Panc1 (cell line): ENCODE results near the gene FBXO42. TPM values are rescaled to one million over a fixed set of nuclear protein-coding genes. Genes with fewer than 3 reads are reported as not detected.
"Not testable (repeated sequence)": the region's sequence is repeated elsewhere in the genome, so short reads cannot be mapped to it uniquely, and the experiment has no call there.

Experiments
- ATAC-seq: fragments of 200-7000 bp; cut with Tn5 transposase; 2 replicates; pipeline ENCODE4 v1.9.1; 2020; ENCODE audit warnings: mild to moderate bottlenecking, moderate library complexity
- BruUV-seq: library from RNA; stranded (reverse); fragments of 400-500 nt; replicated peaks from 2 replicates; lab custom pipeline; 2021; lab: Mats Ljungman, UMichigan
- CTCF ChIA-PET: fragments of 300-600 bp; sonication (Branson Sonifier 250); formaldehyde crosslinking; loops from one replicate; lab custom pipeline; 2022; ENCODE audit warnings: antibody characterized with exemption; lab: Charles Lee
- POLR2A ChIA-PET: fragments of 300-600 bp; sonication (Branson Sonifier 250); formaldehyde crosslinking; loops from one replicate; lab custom pipeline; 2022; ENCODE audit warnings: antibody characterized with exemption; lab: Charles Lee
- DNase-seq: peaks from one replicate; pipeline ENCODE4 v3.0.0-alpha.2; 2010; ENCODE audit warnings: low read depth, low spot score
- H3K27ac ChIP-seq: 2 replicates; pipeline ENCODE4 v1.5.1; 2011; ENCODE audit warnings: mild to moderate bottlenecking, low read length, inconsistent platforms
- H3K27me3 ChIP-seq: fragments of 200-500 bp; sonication (Bioruptor generic); 2 replicates; pipeline ENCODE4 v1.6.0; 2014; ENCODE audit warnings: low read length, inconsistent platforms; ENCODE audit not compliant: control insufficient read depth, insufficient read depth
- H3K36me3 ChIP-seq: fragments of 200-500 bp; sonication (Bioruptor generic); 2 replicates; pipeline ENCODE4 v1.5.1; 2014; ENCODE audit warnings: inconsistent platforms, mild to moderate bottlenecking, low read length, moderate library complexity; ENCODE audit not compliant: control insufficient read depth, insufficient read depth
- H3K4me1 ChIP-seq: 2 replicates; pipeline ENCODE4 v1.5.1; 2011; ENCODE audit warnings: inconsistent platforms, mild to moderate bottlenecking, low read length, moderate library complexity; ENCODE audit not compliant: control insufficient read depth, insufficient read depth
- H3K4me3 ChIP-seq, 2 experiments: 2 replicates each; pipeline ENCODE4 v1.5.1; 2011 to 2012; ENCODE audit warnings: low read depth in 2 of 2, low read length in 2 of 2, mild to moderate bottlenecking in 2 of 2, inconsistent platforms in 1 of 2, moderate library complexity in 1 of 2
- H3K9me3 ChIP-seq: fragments of 200-500 bp; sonication (Bioruptor generic); 2 replicates; pipeline ENCODE4 v1.5.1; 2014; ENCODE audit warnings: low read depth, mild to moderate bottlenecking, inconsistent platforms, low read length, moderate library complexity; ENCODE audit not compliant: control insufficient read depth, insufficient read depth
- CTCF ChIP-seq: fragments of 450-650 bp; IDR thresholded peaks from 2 replicates; pipeline ENCODE4 v1.5.1; 2017; ENCODE audit warnings: mild to moderate bottlenecking
- POLR2AphosphoS5 ChIP-seq: IDR thresholded peaks from 2 replicates; pipeline ENCODE4 v1.6.1; 2012; ENCODE audit warnings: mild to moderate bottlenecking, low read depth, low read length, moderate library complexity
- REST ChIP-seq, 2 experiments: IDR thresholded peaks; 2 replicates each; pipeline ENCODE4 v1.6.1; 2011 to 2012; ENCODE audit warnings: low read depth in 2 of 2, control low read depth in 1 of 2, low read length in 1 of 2, mild to moderate bottlenecking in 1 of 2, moderate library complexity in 1 of 2; ENCODE audit not compliant: insufficient read depth in 1 of 2
- SIN3A ChIP-seq: IDR thresholded peaks from 2 replicates; pipeline ENCODE4 v1.6.1; 2012; ENCODE audit warnings: low read depth, mild to moderate bottlenecking, low read length, moderate library complexity, borderline replicate concordance; ENCODE audit not compliant: insufficient read depth
- TCF7L2 ChIP-seq: IDR thresholded peaks from 2 replicates; pipeline ENCODE4 v1.6.1; 2011; ENCODE audit warnings: mild to moderate bottlenecking, low read depth, low read length, inconsistent platforms
- in situ Hi-C: cut with HindIII; loops from 2 replicates; pipeline ENCODE4 v1.10.0; 2016; ENCODE audit warnings: low sequenced_read_pairs, low pct_unique_long_range_greater_than_20kb
- intact Hi-C: fragments of 100-400 bp; cut with micrococcal nuclease; formaldehyde crosslinking; loops from one replicate; pipeline ENCODE4 v1.10.0; 2022; ENCODE audit not compliant: unreplicated experiment
- total RNA-seq: library from RNA; stranded (reverse); gene quantifications from one replicate; pipeline ENCODE4 v1.2.1, GENCODE V29; 2021; ENCODE audit not compliant: unreplicated experiment

Gene FBXO42
- total RNA-seq, 1 experiment from 2014 or later: 25.7 TPM

DNA sequence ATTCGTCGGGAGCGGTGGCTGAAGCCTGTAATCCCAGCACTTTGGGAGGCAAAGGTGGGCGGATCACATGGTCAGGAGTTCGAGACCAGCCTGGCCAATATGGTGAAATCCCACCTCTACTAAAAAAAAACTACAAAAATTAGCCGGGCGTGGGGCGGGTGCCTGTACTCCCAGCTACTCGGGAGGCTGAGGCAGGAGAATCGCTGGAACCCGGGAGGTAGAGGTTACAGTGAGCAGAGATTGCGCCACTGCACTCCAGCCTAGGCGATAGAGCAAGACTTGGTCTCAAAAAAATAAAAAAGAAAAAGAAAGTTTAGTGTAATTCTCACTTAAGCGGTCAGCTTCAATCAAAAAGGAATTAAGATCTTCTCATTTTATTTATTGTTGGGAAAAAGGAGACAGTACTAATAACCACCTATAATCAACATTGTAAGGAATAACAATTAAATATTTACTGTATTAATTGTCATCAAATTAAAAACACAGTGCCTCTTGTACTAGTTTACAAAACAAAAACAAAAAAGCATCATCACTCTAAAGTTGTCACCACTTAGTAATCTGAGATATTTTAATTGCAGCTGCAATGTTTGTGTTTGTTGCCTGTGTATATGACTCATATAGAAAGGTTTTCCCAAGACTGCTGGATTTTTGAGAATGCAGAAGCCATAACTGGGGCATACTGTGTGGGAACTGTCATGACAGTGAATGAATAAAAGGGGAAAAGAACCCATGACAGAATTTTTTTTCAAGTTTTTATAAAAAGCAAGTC is 3.7 kb downstream of the FBXO42 start:
- ATAC-seq (peak; percentile 61), DNase-seq (no peak)
- intact Hi-C loops (no loop called here), in situ Hi-C loops (no loop called here)
- ChIA-PET CTCF (interaction anchor here (0.6 kb wide), 1 partner anchor 634 kb away, joined by 8 read pairs; no protein-coding TSS in a partner anchor), POLR2A (no interaction called here)
- Histone ChIP-seq H3K27me3 (no peaks in the 10 kb centered on the region), H3K4me3 (peak overlapping the region in 1 of 2 experiments; percentile 75; a peak in 1 of 4 replicates), H3K4me1 (peaks cover 29% of the 10 kb centered on the region), H3K27ac (peak overlapping the region; percentile 65), H3K9me3 (no peaks in the 10 kb centered on the region), H3K36me3 (no peaks in the 10 kb centered on the region; the same call in 1 of the 2 replicates)
- no TSS peak for BruUV-seq
- TF ChIP-seq SIN3A (no peak), POLR2AphosphoS5 (no peak), REST (IDR thresholded peaks at IDR 0.05; ENCODE audit: insufficient read depth in 1 of 2, low read depth in 2 of 2, low read length in 1 of 2) (no peak)

DNA sequence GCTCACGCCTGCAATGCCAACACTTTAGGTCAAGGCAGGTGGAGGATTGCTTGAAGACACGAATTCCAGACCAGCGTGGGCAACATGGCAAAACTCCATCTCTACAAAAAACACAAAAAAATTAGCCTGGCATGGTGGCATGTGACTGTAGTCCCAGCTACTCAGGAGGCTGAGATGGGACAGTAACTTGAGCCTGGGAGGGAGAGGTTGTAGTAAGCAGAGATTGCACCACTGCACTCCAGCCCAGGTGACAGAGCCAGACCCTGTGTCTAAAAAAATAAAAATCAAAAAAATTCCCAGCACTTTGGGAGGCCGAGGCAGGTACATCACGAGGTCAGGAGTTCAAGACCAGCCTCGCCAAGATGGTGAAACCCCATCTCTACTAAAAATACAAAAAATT is 9.0 kb downstream of the FBXO42 start:
- in situ Hi-C loops, DNase-seq, ATAC-seq: not testable (repeated sequence)

GRCh38 chr1:16342331-16343062 is 9.8 kb downstream of the FBXO42 start:
- CTCF ChIA-PET: no interaction called here
- ATAC-seq (no peak), DNase-seq (no peak)
- Histone ChIP-seq H3K27ac (no peak overlapping the region), H3K4me1 (no peaks in the 10 kb centered on the region), H3K4me3 (no peak overlapping the region), H3K9me3 (no peaks in the 10 kb centered on the region), H3K27me3 (no peaks in the 10 kb centered on the region), H3K36me3 (no peaks in the 10 kb centered on the region)
- TF ChIP-seq POLR2AphosphoS5: no peak
- TF ChIP-seq CTCF: no peak
- no peak for TF ChIP-seq SIN3A
- no peak for TF ChIP-seq TCF7L2
- TF ChIP-seq REST (IDR thresholded peaks at IDR 0.05; ENCODE audit: insufficient read depth in 1 of 2, low read depth in 2 of 2, low read length in 1 of 2): no peak
- POLR2A ChIA-PET: no interaction called here
- intact Hi-C loops: no loop called here
- BruUV-seq: no TSS peak
- in situ Hi-C loops: no loop called here

More for the DNA sequence above, 9.0 kb downstream of the FBXO42 start:
- CTCF ChIA-PET, BruUV-seq, H3K36me3 ChIP-seq, intact Hi-C loops, H3K27me3 ChIP-seq, H3K4me1 ChIP-seq, POLR2A ChIA-PET, H3K4me3 ChIP-seq, H3K9me3 ChIP-seq, H3K27ac ChIP-seq: not testable (repeated sequence)
